AG08395 (cell line): ENCODE data around the gene SBF1.

Experiments
- DNase-seq: peaks from one replicate; pipeline ENCODE4 v3.0.0; 2012; ENCODE audit warnings: mixed read lengths, low spot score

The SBF1 gene

DNA sequence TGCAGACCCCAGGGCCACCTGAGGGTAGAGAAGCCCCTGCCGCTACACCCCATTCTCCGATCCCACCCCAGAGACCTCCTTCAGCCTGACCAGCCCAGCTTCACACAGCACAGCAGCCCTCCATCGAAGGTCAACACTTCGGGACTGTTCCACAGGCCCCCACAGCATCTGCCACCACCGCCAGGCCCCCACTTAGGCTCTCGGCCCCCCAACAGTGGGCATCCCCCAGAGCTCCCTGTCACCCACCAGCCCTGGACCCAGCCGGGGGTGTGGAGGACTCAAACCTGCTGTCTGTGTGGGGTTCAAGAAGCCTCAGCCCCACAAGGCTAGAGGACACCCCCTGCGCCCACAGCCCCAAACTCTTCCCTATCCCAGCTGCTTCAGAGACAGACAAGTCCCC, 6.2 kb downstream of the SBF1 start:
- no peak for DNase-seq

DNA sequence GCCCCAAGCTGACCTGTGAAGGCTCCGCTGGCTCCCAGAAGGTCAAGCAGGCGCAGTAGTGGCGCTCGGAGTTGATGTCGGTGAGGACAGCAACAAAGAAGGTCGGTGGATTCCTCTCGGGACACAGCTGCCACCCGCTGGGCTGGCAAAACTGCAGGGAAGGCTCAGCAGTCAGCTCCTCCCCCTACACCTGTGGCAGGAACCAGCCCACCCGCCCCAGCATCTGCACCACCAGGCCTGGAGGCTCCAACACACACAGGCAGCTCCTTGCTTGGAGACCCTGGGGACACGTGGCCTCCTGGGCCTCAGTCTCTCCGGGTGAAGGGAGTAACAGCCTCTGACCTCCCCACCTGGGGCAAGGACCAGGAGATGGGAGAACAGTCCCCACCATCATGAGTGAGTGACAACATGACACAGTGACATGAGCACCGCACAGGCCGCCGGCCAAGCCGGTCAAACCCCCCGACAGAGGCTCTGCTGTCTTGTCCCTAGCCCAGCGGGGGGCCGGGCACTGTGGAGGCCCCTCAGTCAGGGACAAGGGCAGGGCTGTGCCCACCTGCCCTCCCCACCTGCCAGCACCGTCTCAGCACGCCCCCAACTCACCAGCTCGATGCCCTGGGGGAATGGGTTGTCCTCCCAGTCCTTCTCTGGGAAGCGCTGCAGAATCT, 6.9 kb downstream of the SBF1 start:
- DNase-seq: no peak

DNA sequence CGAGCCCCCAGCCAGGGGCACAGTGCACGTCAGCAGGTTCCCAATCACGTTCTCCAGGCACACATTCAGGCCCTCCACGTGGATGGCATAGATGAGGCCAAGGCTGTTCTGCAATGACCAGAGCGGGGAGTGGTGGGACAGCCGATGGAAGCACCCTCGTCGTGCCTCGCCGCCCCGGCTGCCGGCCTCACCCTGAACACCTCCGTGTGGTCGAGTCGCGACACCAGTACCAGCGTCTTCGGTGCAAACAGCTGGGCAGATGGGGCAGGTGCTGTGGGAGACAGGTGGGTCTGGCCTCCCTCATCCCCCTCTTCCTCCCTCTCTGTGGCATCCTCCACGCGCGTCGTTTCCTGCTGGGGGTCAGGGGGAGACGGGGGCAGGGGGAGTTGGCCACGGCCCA, 7.5 kb downstream of the SBF1 start:
- DNase-seq: no peak

- DNase-seq: no peak
These were observed 9.5 kb downstream of the SBF1 start for GRCh38 chr22:50465066-50465930.

- DNase-seq: no peak
These were observed 10.4 kb downstream of the SBF1 start for GRCh38 chr22:50464451-50464850.

- DNase-seq: no peak
These were observed 11.5 kb downstream of the SBF1 start for GRCh38 chr22:50463188-50463900.

GRCh38 chr22:50461979-50462540, 12.8 kb downstream of the SBF1 start:
- no peak for DNase-seq

- DNase-seq: no peak
These were observed 13.3 kb downstream of the SBF1 start for GRCh38 chr22:50461536-50461935.

GRCh38 chr22:50460938-50461337, 13.9 kb downstream of the SBF1 start:
- no peak for DNase-seq

DNA sequence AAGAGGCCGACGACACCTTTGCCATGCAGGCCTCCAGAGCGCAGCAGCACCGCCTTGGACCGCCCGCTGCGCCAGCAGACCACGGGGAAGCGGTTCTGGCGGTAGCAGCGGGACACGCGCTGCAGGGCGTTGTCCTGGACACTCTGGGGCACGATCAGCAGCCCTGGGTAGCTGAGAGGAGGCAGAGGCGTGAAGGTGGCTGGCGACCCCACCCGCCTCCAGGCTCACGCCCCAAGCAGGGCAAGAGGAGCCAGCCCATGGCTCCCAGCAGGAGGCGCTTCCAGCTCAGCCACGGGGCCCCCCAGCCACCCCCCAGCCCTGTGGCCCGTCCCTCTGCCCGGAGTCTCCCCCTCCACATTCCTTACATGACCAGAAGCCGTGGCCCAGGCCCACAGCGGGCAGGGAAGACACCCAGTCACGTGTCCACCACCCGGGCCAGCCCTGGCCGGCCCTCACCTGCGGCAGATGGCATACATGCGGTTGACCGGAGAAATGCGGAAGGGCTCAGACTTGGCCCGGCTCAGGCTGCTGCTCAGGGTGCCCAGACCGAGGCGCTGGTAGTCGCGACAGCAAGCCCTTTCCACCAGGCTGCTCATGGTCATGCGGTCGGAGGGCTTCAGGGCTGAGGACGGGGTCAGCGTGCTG, 15.2 kb downstream of the SBF1 start:
- DNase-seq: no peak

GRCh38 chr22:50459016-50459415, 15.8 kb downstream of the SBF1 start:
- no peak for DNase-seq

GRCh38 chr22:50456466-50457234, 18.2 kb downstream of the SBF1 start:
- DNase-seq: no peak

DNA sequence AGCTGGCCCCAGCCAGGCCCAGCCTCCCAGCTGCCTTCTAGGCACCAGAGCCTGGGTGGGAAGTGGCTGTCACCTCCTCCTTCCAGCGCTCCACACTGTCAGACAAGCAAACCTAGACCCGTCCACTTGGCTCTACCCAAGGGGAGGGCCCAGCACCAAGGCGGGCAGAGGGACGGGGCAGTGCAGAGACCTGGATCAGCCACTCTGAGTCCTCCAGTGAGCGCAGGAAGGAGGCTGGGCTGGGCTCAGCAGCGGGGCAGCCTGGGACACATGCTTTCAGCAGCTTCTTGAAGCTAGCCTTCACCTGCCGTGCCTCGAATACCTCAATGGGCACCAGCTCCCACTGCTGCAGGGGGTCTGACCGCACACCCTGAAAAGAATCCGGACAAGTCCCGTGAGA, 18.8 kb downstream of the SBF1 start:
- no peak for DNase-seq

GRCh38 chr22:50455201-50455600, 19.6 kb downstream of the SBF1 start:
- DNase-seq: no peak

- DNase-seq: no peak
These were observed 20.2 kb downstream of the SBF1 start for GRCh38 chr22:50454556-50455075.

- no peak for DNase-seq
These were observed 22.2 kb downstream of the SBF1 start for GRCh38 chr22:50452649-50453048.

DNA sequence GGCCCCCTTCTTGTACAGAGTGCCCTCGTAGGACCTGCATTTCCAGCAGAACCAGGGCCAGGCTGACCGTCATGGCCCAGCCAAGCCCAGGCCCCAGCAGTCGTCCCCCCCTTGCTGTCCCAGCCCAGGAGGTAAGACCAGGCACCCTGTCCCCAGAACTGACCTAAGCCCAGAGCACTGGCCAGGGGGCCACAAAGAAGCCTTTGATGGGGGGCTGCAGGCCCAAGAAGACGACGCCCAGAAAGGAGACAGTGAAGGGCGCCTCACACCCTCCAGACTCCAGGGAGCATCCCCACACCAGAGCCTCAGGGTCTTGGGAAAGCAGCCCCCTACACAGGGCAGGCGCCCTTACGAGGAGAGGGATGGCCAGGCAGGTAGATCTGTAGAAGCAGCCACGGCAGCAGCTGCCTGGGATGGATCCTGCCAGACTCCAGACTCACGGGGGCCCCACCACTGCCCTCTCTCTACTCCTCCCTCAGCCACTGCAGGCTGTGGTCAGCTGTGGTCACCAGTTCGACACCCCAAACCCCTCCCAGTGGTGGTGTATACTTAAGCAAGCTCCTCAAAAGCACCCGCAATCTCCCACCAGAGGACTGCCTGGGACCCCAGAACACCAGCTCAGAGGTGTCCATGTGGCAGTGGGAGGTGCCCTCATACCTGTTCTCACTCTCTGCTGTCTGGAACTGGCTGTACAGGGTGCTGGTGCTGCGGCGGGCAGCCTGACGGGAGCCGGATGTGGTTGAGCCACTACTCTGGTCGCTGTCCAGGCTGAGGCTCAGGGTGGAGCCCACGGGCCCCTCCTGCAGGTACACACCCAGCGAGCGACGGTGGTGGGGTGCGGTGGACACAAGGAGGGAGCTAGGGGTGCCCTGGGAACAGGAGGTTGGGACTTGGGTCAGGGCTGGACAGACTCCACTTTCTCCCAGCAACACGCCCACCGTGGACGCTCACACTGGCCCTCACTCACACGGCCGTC, 27.0 kb downstream of the SBF1 start:
- DNase-seq: no peak

DNA sequence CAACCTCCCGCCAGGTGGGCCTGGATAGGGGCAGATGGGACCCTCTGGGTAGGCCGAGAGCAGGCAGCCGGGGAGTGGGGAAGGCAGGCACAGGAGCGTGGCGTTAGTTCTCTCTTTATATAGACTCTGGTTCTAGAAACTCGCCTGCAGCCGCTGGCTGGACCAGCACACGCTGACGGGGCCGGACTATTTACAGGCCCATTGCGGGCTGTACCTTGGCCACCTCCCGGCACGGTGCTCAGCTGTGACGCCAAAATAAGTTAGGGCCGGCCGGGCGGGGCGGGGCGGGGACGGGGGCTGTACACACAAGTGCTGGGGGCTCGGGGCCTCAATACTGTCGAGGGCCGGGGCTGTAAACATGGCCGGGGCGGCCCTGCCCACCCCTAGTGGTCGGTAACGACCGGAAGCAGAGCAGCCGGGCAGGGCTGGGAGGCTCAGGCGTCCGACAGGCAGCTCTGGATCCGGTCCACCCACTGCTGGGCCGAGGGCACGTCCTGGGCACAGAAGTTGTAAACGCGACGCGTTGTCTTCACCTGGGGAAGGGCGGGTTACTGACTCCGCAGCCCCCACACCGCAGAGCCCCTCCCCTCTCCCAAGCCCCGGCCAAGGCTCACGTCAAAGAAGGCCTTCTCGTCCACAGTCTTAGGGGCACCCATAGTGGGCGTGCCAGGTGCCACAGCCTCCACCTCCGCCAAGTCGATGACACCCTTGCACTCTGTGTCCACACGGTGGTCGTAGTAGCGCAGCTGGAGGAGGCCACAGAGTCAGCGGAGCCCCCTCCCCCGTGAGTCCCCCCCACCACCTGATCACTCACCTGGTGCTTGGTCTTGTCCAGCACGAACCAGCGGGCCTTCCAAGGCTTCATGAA, 27.9 kb downstream of the SBF1 start:
- DNase-seq: no peak
